C4-2B (cell line): ENCODE data around the gene MBD3L4.

Experiments used
- H3K27ac ChIP-seq: fragments of 450-650 bp; 2 replicates; pipeline ENCODE4 v1.5.1; 2017
- CTCF ChIP-seq: fragments of 450-650 bp; conservative IDR thresholded peaks from 2 replicates; pipeline ENCODE4 v1.5.1; 2017; ENCODE audit warnings: mild to moderate bottlenecking
- ZFX ChIP-seq: fragments of 450-650 bp; IDR thresholded peaks from 2 replicates; pipeline ENCODE4 v1.6.1; 2017

Gene MBD3L4

GRCh38 chr19:7006135-7006704 is 33.8 kb downstream of the MBD3L4 start:
- H3K27ac ChIP-seq: no peak overlapping the region
- TF ChIP-seq CTCF: no peak

GRCh38 chr19:7004313-7004931 is 35.6 kb downstream of the MBD3L4 start:
- TF ChIP-seq CTCF (peak; percentile 90), ZFX (no peak)
- no peak overlapping the region for H3K27ac ChIP-seq

- TF ChIP-seq CTCF: no peak
- TF ChIP-seq ZFX: no peak
- no peak overlapping the region for H3K27ac ChIP-seq
These were observed 39.2 kb downstream of the MBD3L4 start for GRCh38 chr19:7000816-7001215.

- H3K27ac ChIP-seq: no peak overlapping the region
- TF ChIP-seq CTCF: no peak
- TF ChIP-seq ZFX: no peak
These were observed 39.6 kb downstream of the MBD3L4 start for GRCh38 chr19:7000333-7000732.

- TF ChIP-seq ZFX: no peak
- TF ChIP-seq CTCF: no peak
- no peak overlapping the region for H3K27ac ChIP-seq
These were observed 40.0 kb downstream of the MBD3L4 start for GRCh38 chr19:6999933-7000332.

- TF ChIP-seq ZFX (no peak), CTCF (no peak)
These were observed 42.1 kb downstream of the MBD3L4 start for GRCh38 chr19:6997679-6998445.

GRCh38 chr19:6996810-6997209 is 43.2 kb downstream of the MBD3L4 start:
- H3K27ac ChIP-seq: no peak overlapping the region

More at GRCh38 chr19:6997679-6998445, 42.1 kb downstream of the MBD3L4 start:
- no peak overlapping the region for H3K27ac ChIP-seq

More at GRCh38 chr19:6996810-6997209, 43.2 kb downstream of the MBD3L4 start:
- TF ChIP-seq ZFX (no peak), CTCF (no peak)
